Neural crest cell (in vitro differentiated cells): ENCODE measurements around the gene RAD23B. TPM values are rescaled to one million over a fixed set of nuclear protein-coding genes. Genes with fewer than 3 reads are reported as not detected.

ENCODE experiments used
- DNase-seq: peaks from one replicate; pipeline ENCODE4 v3.0.0; 2021; ENCODE audit warnings: low read depth, mixed read lengths, low spot score
- H3K27ac Mint-ChIP-seq: one replicate; pipeline ENCODE4 v1.8.0; 2021; ENCODE audit warnings: mild to moderate bottlenecking, mixed read lengths; ENCODE audit not compliant: unreplicated experiment
- H3K27me3 Mint-ChIP-seq: 2 replicates; pipeline ENCODE4 v1.8.0; 2021; ENCODE audit warnings: low read depth, mild to moderate bottlenecking, mixed read lengths
- H3K36me3 Mint-ChIP-seq: 2 replicates; pipeline ENCODE4 v1.8.0; 2021; ENCODE audit warnings: low read depth, mild to moderate bottlenecking, mixed read lengths
- H3K4me1 Mint-ChIP-seq: 2 replicates; pipeline ENCODE4 v1.8.0; 2021; ENCODE audit warnings: mixed read lengths
- H3K4me3 Mint-ChIP-seq: one replicate; pipeline ENCODE4 v1.8.0; 2021; ENCODE audit warnings: mild to moderate bottlenecking, mixed read lengths
- H3K9me3 Mint-ChIP-seq: 2 replicates; pipeline ENCODE4 v1.8.0; 2021; ENCODE audit warnings: mixed read lengths
- total RNA-seq: library from RNA; stranded (reverse); gene quantifications from 2 replicates; pipeline ENCODE4 v1.2.1, GENCODE V29; 2021
- TF ChIP-seq, protein P1 (sequence below): fragments of 200-600 bp; sonication (generic); conservative IDR thresholded peaks from 2 replicates; pipeline ENCODE4 v1.5.0; 2021; ENCODE audit warnings: antibody characterized with exemption, mild to moderate bottlenecking

RAD23B gene
- total RNA-seq, 1 donor from 2014 or later, result 141 TPM

GRCh38 chr9:107332883-107333282 is 49.8 kb downstream of the RAD23B start:
- Mint-ChIP-seq H3K9me3 (peaks cover 2% of the 10 kb centered on the region), H3K4me3 (no peak overlapping the region), H3K27ac (no peak overlapping the region)

DNA sequence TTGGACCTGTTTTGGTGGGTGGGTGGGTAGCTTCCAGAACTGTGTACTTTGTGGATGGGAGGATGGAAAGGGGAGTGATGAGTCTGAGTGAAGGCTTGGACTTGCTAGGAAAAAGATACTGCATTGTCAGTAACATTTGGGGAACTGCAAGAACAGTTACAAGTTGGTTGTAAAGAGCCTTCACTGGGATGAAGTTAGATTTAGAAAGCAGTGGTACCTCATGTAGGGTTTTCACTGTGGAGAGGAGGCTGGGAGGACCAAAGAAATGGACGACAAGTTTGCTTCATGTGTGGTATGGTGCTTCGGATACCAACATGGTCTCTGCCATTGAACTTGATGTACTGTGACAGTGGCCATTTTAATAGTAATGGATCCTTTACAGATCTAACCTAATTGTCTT is 50.3 kb downstream of the RAD23B start:
- Mint-ChIP-seq H3K4me1 (peaks cover 3% of the 10 kb centered on the region), H3K27ac (no peak overlapping the region), H3K9me3 (peaks cover 2% of the 10 kb centered on the region), H3K36me3 (peaks cover 38% of the 10 kb centered on the region), H3K4me3 (no peak overlapping the region), H3K27me3 (no peaks in the 10 kb centered on the region)
- TF ChIP-seq, protein P1, sequence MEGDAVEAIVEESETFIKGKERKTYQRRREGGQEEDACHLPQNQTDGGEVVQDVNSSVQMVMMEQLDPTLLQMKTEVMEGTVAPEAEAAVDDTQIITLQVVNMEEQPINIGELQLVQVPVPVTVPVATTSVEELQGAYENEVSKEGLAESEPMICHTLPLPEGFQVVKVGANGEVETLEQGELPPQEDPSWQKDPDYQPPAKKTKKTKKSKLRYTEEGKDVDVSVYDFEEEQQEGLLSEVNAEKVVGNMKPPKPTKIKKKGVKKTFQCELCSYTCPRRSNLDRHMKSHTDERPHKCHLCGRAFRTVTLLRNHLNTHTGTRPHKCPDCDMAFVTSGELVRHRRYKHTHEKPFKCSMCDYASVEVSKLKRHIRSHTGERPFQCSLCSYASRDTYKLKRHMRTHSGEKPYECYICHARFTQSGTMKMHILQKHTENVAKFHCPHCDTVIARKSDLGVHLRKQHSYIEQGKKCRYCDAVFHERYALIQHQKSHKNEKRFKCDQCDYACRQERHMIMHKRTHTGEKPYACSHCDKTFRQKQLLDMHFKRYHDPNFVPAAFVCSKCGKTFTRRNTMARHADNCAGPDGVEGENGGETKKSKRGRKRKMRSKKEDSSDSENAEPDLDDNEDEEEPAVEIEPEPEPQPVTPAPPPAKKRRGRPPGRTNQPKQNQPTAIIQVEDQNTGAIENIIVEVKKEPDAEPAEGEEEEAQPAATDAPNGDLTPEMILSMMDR, result no peak
- no peak for DNase-seq

More at GRCh38 chr9:107332883-107333282, 49.8 kb downstream of the RAD23B start:
- peaks cover 3% of the 10 kb centered on the region for H3K4me1 Mint-ChIP-seq
- no peak for DNase-seq
- TF ChIP-seq, protein P1, result no peak
- H3K36me3 Mint-ChIP-seq, result peaks cover 43% of the 10 kb centered on the region
- H3K27me3 Mint-ChIP-seq, result no peaks in the 10 kb centered on the region

GRCh38 chr9:107334103-107334776 is 51.2 kb downstream of the RAD23B start:
- Mint-ChIP-seq H3K4me1 (peaks cover 3% of the 10 kb centered on the region), H3K9me3 (peaks cover 2% of the 10 kb centered on the region), H3K27me3 (no peaks in the 10 kb centered on the region), H3K36me3 (peaks cover 42% of the 10 kb centered on the region), H3K4me3 (no peak overlapping the region), H3K27ac (no peak overlapping the region)
- no peak for DNase-seq
- TF ChIP-seq, protein P1, result no peak

- Mint-ChIP-seq H3K27ac (no peak overlapping the region), H3K27me3 (no peaks in the 10 kb centered on the region)
Observed at GRCh38 chr9:107335331-107335730, 52.3 kb downstream of the RAD23B start.

DNA sequence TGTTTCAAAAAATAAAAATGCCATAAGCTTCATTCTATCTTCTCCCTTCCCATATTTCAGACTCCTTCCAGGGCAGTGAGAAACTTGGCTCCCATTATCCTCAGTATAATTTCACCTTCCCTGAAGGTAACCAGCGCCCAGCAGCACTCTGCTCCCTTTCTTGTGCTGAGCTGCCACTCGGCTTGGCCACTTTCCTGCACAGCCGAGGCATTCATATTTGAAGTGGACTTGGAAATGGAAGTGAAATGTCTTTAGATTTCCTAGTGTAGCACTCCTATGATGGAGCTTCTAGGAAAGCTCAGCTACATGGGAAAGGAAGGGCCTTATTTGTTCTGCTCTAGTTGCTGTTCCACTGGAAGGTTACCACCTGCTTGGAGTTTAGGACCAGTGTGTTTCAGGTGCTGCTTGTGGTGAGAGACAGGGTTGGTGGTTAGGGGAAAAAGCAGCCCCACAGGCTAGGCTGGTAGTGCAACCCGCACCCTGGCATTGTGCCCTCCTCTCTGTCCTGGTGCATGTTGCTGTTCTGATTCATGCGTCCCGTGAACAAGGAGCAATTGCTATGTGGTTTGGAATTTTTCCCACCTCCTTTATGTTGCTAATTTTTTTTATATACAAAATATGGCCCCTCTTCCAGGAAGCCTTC is 53.8 kb downstream of the RAD23B start:
- Mint-ChIP-seq H3K36me3 (peaks cover 27% of the 10 kb centered on the region), H3K9me3 (no peaks in the 10 kb centered on the region), H3K27me3 (no peaks in the 10 kb centered on the region), H3K4me3 (no peak overlapping the region), H3K27ac (no peak overlapping the region), H3K4me1 (peaks cover 3% of the 10 kb centered on the region)
- no peak for DNase-seq
- TF ChIP-seq, protein P1, result no peak

More at GRCh38 chr9:107335331-107335730, 52.3 kb downstream of the RAD23B start:
- TF ChIP-seq, protein P1, result no peak
- DNase-seq, result no peak
- peaks cover 2% of the 10 kb centered on the region for H3K9me3 Mint-ChIP-seq
- H3K36me3 Mint-ChIP-seq, result peaks cover 41% of the 10 kb centered on the region
- H3K4me1 Mint-ChIP-seq, result peaks cover 3% of the 10 kb centered on the region
- H3K4me3 Mint-ChIP-seq, result no peak overlapping the region
